ENCODE results near the gene EIF2S1.

- no peak for TF ChIP-seq CTCF (IDR thresholded peaks at IDR 0.05)
- no peak for TF ChIP-seq POLR2A (IDR thresholded peaks at IDR 0.05)
These were observed 31.1 kb downstream of the EIF2S1 start for GRCh38 chr14:67391268-67391667.
